Fibroblast of lung (primary cell): ENCODE measurements around the gene NSMCE3. TPM values are rescaled to one million over a fixed set of nuclear protein-coding genes. Genes with fewer than 3 reads are reported as not detected.

Experiments
- DNase-seq, 2 donors: peaks; one replicate each; pipeline versions ENCODE4 v3.0.0 to v3.0.0-alpha.2; 2010; ENCODE audit warnings: low read depth in 2 of 2
- H2AFZ ChIP-seq: 2 replicates; pipeline ENCODE4 v1.5.1; 2012; ENCODE audit warnings: low read length, control low read depth, inconsistent platforms
- H3K27ac ChIP-seq: 2 replicates; pipeline ENCODE4 v1.5.1; 2011; ENCODE audit warnings: low read length, control low read depth; ENCODE audit not compliant: insufficient read depth
- H3K27me3 ChIP-seq: 2 replicates; pipeline ENCODE4 v1.5.1; 2011; ENCODE audit warnings: mild to moderate bottlenecking, low read length; ENCODE audit not compliant: control insufficient read depth, insufficient read depth
- H3K36me3 ChIP-seq: 2 replicates; pipeline ENCODE4 v1.5.1; 2011; ENCODE audit warnings: low read length; ENCODE audit not compliant: control insufficient read depth, insufficient read depth
- H3K4me1 ChIP-seq: 2 replicates; pipeline ENCODE4 v1.5.1; 2011; ENCODE audit warnings: low read length; ENCODE audit not compliant: control insufficient read depth, insufficient read depth; ENCODE audit errors: extremely low read depth
- H3K4me2 ChIP-seq: 2 replicates; pipeline ENCODE4 v1.5.1; 2011; ENCODE audit warnings: low read length, control low read depth; ENCODE audit not compliant: insufficient read depth; ENCODE audit errors: extremely low read depth
- H3K4me3 ChIP-seq, 4 experiments: fragments of 200-600 bp in 1 of 4; sonication (generic) in 1 of 4; replicated peaks in 1 of 4; 2 replicates each; pipeline ENCODE4 v1.5.1; 2011 to 2016; ENCODE audit warnings: low read length in 4 of 4, low read depth in 3 of 4, mild to moderate bottlenecking in 3 of 4, control low read depth in 2 of 4, inconsistent platforms in 1 of 4, mixed read lengths in 1 of 4; ENCODE audit not compliant: insufficient read depth in 1 of 4; ENCODE audit errors: control extremely low read depth in 1 of 4
- H3K79me2 ChIP-seq: 2 replicates; pipeline ENCODE4 v1.5.1; 2012; ENCODE audit warnings: mild to moderate bottlenecking, low read length, inconsistent platforms; ENCODE audit not compliant: control insufficient read depth, insufficient read depth
- H3K9ac ChIP-seq: 2 replicates; pipeline ENCODE4 v1.5.1; 2011; ENCODE audit warnings: mild to moderate bottlenecking, low read length, control low read depth; ENCODE audit not compliant: insufficient read depth
- H3K9me3 ChIP-seq: 2 replicates; pipeline ENCODE4 v1.5.1; 2012; ENCODE audit warnings: low read depth, low read length; ENCODE audit not compliant: control insufficient read depth, insufficient read depth
- H4K20me1 ChIP-seq: 2 replicates; pipeline ENCODE4 v1.5.1; 2011; ENCODE audit warnings: low read length; ENCODE audit not compliant: control insufficient read depth, insufficient read depth; ENCODE audit errors: extremely low read depth
- EZH2 ChIP-seq: IDR thresholded peaks from 2 replicates; pipeline ENCODE4 v1.5.1; 2012; ENCODE audit warnings: low read length, control low read depth, mild to moderate bottlenecking; ENCODE audit errors: missing control alignments
- polyA plus RNA-seq, 2 donors: library from polyadenylated mRNA; depleted of rRNA in 1 of 2; stranded (reverse) in 1 of 2; unstranded in 1 of 2; fragments of >200 nt; gene quantifications; 2 replicates each; pipeline ENCODE4 v1.2.1, GENCODE V29; 2011 to 2012; ENCODE audit warnings: missing spikeins in 1 of 2
- total RNA-seq: library from RNA; depleted of rRNA; stranded (reverse); fragments of >200 nt; gene quantifications from 2 replicates; pipeline ENCODE4 v1.2.1, GENCODE V29; 2014
- TF ChIP-seq, protein P1 (sequence below), 2 donors: IDR thresholded peaks in 1 of 2; conservative IDR thresholded peaks in 1 of 2; 1 replicate in 1 of 2; 2 replicates in 1 of 2; pipeline ENCODE4 v1.5.1; 2011 to 2012; ENCODE audit warnings: low read length in 2 of 2, control low read depth in 1 of 2, inconsistent platforms in 1 of 2, low read depth in 1 of 2, mild to moderate bottlenecking in 1 of 2

Gene NSMCE3
- total and polyA plus RNA-seq, 2 donors (not counting 1 experiment from before 2014, with no cell fraction given), result 7.2 to 8.8 TPM

DNA sequence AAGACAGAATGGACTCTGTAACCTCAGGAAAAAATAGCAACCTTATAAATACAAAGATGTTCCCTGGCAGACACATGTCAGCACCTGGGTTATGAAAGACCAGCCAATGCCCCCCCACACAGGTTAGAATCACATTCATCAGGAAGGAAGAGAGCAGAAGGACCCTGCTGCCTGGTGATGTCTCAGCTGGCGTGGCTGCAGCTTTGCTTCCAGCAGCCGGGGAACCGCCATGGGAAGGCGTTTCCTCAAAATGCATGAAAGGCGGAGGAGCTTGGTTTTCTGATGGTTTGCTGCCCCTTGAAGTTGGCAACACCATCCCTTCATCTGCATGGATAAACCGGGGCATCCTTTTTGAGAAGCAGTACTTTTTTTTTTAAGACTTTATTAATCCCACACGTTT, 10.9 kb upstream of the NSMCE3 start:
- no peaks in the 10 kb centered on the region for H4K20me1 ChIP-seq
- TF ChIP-seq, protein P1, sequence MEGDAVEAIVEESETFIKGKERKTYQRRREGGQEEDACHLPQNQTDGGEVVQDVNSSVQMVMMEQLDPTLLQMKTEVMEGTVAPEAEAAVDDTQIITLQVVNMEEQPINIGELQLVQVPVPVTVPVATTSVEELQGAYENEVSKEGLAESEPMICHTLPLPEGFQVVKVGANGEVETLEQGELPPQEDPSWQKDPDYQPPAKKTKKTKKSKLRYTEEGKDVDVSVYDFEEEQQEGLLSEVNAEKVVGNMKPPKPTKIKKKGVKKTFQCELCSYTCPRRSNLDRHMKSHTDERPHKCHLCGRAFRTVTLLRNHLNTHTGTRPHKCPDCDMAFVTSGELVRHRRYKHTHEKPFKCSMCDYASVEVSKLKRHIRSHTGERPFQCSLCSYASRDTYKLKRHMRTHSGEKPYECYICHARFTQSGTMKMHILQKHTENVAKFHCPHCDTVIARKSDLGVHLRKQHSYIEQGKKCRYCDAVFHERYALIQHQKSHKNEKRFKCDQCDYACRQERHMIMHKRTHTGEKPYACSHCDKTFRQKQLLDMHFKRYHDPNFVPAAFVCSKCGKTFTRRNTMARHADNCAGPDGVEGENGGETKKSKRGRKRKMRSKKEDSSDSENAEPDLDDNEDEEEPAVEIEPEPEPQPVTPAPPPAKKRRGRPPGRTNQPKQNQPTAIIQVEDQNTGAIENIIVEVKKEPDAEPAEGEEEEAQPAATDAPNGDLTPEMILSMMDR (conservative IDR thresholded peaks at IDR 0.05 in 1 of 2, IDR thresholded peaks at IDR 0.05 in 1 of 2; ENCODE audit: low read depth in 1 of 2, low read length in 2 of 2), result no peak
- no peak for TF ChIP-seq EZH2
- no peak overlapping the region for H3K4me3 ChIP-seq
- no peak overlapping the region for H3K9ac ChIP-seq
- H3K4me2 ChIP-seq, result no peak overlapping the region
- H2AFZ ChIP-seq, result no peak overlapping the region
- DNase-seq, result no peak
- H3K36me3 ChIP-seq, result no peaks in the 10 kb centered on the region
- H3K27ac ChIP-seq, result no peak overlapping the region
- H3K27me3 ChIP-seq, result no peaks in the 10 kb centered on the region
- no peaks in the 10 kb centered on the region for H3K79me2 ChIP-seq
- H3K4me1 ChIP-seq, result peaks cover 10% of the 10 kb centered on the region
- H3K9me3 ChIP-seq, result no peaks in the 10 kb centered on the region

DNA sequence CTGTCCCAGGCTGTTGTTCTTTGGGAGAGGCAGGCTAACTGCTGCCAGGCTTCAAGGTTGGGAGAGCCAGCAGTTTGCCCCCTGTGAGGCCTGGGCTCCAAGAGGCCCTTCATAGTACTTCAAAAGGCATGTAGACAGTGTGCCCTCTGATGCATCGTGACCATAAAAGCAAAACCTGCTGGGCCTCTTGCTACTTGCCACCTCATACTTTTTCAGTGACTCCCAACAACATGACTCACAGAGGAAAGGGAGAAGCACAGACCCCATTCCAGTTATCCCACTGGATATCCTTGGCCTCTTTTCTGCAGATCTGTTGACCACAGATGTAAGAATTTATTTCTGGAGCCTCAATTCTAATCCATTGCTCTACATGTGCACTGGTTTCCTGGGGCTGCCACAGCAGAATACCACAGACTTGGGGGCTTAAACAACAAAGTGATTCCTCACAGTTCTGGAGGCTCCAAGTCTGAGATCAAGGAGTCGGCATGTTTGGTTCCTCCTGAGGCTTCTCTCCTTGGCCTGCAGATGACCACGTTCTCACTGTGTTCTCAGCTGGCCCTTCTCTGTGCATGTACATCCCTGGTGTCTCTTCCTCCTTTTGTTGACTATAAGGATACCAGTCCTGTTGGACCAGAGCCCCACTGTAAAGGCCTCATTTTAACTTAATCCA, 8.9 kb upstream of the NSMCE3 start:
- peak; percentile 68 to 95 for DNase-seq
- no peaks in the 10 kb centered on the region for H3K79me2 ChIP-seq
- no peaks in the 10 kb centered on the region for H3K36me3 ChIP-seq
- no peaks in the 10 kb centered on the region for H3K27me3 ChIP-seq
- no peak for TF ChIP-seq EZH2
- TF ChIP-seq, protein P1 (conservative IDR thresholded peaks at IDR 0.05 in 1 of 2, IDR thresholded peaks at IDR 0.05 in 1 of 2; ENCODE audit: low read depth in 1 of 2, low read length in 2 of 2), result no peak
- no peak overlapping the region for H3K27ac ChIP-seq
- H3K4me2 ChIP-seq, result no peak overlapping the region
- no peaks in the 10 kb centered on the region for H4K20me1 ChIP-seq
- H3K9me3 ChIP-seq, result no peaks in the 10 kb centered on the region
- peak overlapping the region; percentile 31 for H2AFZ ChIP-seq
- H3K4me1 ChIP-seq, result peaks cover 10% of the 10 kb centered on the region
- H3K4me3 ChIP-seq, result no peak overlapping the region
- no peak overlapping the region for H3K9ac ChIP-seq

DNA sequence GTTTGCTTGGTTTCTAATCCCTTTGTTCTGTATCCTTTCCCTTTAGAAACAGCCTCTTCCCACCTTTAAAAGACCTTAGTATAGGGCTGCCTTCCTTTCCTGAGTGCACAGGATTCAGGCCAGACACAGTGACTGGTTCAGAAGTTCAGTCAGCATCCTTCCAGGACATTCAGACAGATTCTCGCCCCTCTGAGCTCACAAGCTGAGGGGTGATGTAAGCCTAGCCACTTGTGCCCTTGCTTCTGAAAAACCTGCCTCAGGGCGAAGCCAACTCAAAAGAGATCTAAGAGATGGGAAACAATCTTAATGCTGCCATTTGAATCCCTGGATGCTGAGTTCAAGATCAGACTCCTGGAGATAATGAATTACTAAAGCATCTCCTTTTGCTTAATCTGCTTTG, 6.7 kb upstream of the NSMCE3 start:
- Histone ChIP-seq H3K27ac (no peak overlapping the region), H3K9ac (no peak overlapping the region), H3K4me3 (no peak overlapping the region), H3K36me3 (no peaks in the 10 kb centered on the region), H3K27me3 (no peaks in the 10 kb centered on the region), H3K4me1 (peaks cover 10% of the 10 kb centered on the region), H3K79me2 (no peaks in the 10 kb centered on the region), H3K4me2 (no peak overlapping the region), H4K20me1 (no peaks in the 10 kb centered on the region), H3K9me3 (no peaks in the 10 kb centered on the region), H2AFZ (no peak overlapping the region)
- TF ChIP-seq, protein P1 (conservative IDR thresholded peaks at IDR 0.05 in 1 of 2, IDR thresholded peaks at IDR 0.05 in 1 of 2; ENCODE audit: low read depth in 1 of 2, low read length in 2 of 2), result no peak
- TF ChIP-seq EZH2, result no peak
- DNase-seq, result no peak
